C4-2B (cell line): ENCODE measurements around the gene MTUS2.

Source experiments
- CTCF ChIP-seq: fragments of 450-650 bp; conservative IDR thresholded peaks from 2 replicates; pipeline ENCODE4 v1.5.1; 2017; ENCODE audit warnings: mild to moderate bottlenecking
- ZFX ChIP-seq: fragments of 450-650 bp; IDR thresholded peaks from 2 replicates; pipeline ENCODE4 v1.6.1; 2017

GRCh38 chr13:29131159-29131558 lies 311.0 kb downstream of the MTUS2 start:
- TF ChIP-seq CTCF (no peak), ZFX (no peak)
